HEK293 (cell line): ENCODE measurements around the gene AAK1.

ENCODE experiments used
- CTCF ChIP-seq: fragments of 450-650 bp; formaldehyde crosslinking; IDR thresholded peaks from 2 replicates; pipeline ENCODE4 v1.5.1; 2016; ENCODE audit warnings: missing biosample characterization, missing genetic modification characterization
- MZF1 ChIP-seq: fragments of 450-650 bp; formaldehyde crosslinking; IDR thresholded peaks from 2 replicates; pipeline ENCODE4 v1.5.1; 2017; ENCODE audit warnings: missing biosample characterization, missing genetic modification characterization, borderline replicate concordance
- SP7 ChIP-seq: fragments of 450-650 bp; formaldehyde crosslinking; IDR thresholded peaks from 2 replicates; pipeline ENCODE4 v1.5.1; 2016; ENCODE audit warnings: missing biosample characterization, missing genetic modification characterization
- ZBTB1 ChIP-seq: fragments of 450-650 bp; formaldehyde crosslinking; IDR thresholded peaks from 2 replicates; pipeline ENCODE4 v1.5.1; 2016; ENCODE audit warnings: missing biosample characterization, missing genetic modification characterization
- ZNF266 ChIP-seq: fragments of 450-650 bp; formaldehyde crosslinking; IDR thresholded peaks from 2 replicates; pipeline ENCODE4 v1.5.1; 2016; ENCODE audit warnings: missing biosample characterization, missing genetic modification characterization, low read depth
- ZNF335 ChIP-seq: fragments of 450-650 bp; formaldehyde crosslinking; conservative IDR thresholded peaks from 2 replicates; pipeline ENCODE4 v1.5.1; 2016; ENCODE audit warnings: missing biosample characterization, missing genetic modification characterization
- ZNF350 ChIP-seq: fragments of 450-650 bp; formaldehyde crosslinking; IDR thresholded peaks from 2 replicates; pipeline ENCODE4 v1.5.0; 2017; ENCODE audit warnings: missing biosample characterization, mild to moderate bottlenecking, missing genetic modification characterization
- ZNF37A ChIP-seq: fragments of 450-650 bp; IDR thresholded peaks from 2 replicates; pipeline ENCODE4 v1.5.1; 2018; ENCODE audit warnings: missing biosample characterization, missing genetic modification characterization
- ZNF600 ChIP-seq: fragments of 450-650 bp; formaldehyde crosslinking; IDR thresholded peaks from 2 replicates; pipeline ENCODE4 v1.5.1; 2016; ENCODE audit warnings: missing biosample characterization, missing genetic modification characterization
- ZNF670 ChIP-seq: fragments of 450-650 bp; formaldehyde crosslinking; IDR thresholded peaks from 2 replicates; pipeline ENCODE4 v1.5.1; 2016; ENCODE audit warnings: missing biosample characterization, missing genetic modification characterization, low read depth
- ZSCAN30 ChIP-seq: fragments of 450-650 bp; IDR thresholded peaks from 2 replicates; pipeline ENCODE4 v1.5.1; 2018; ENCODE audit warnings: missing biosample characterization, mild to moderate bottlenecking, missing genetic modification characterization, moderate library complexity

- TF ChIP-seq ZSCAN30 (tag by site-specific recombination) (no peak), ZNF600 (tag by site-specific recombination) (no peak), CTCF (tag by site-specific recombination) (no peak), MZF1 (no peak), ZNF335 (tag by site-specific recombination) (no peak), SP7 (tag by site-specific recombination) (no peak), ZNF670 (tag by site-specific recombination) (no peak), ZNF350 (no peak), ZNF37A (no peak), ZBTB1 (tag by site-specific recombination) (no peak), ZNF266 (tag by site-specific recombination) (no peak)
Observed at GRCh38 chr2:69491864-69492263, 151.7 kb downstream of the AAK1 start.
